ENCODE data around the gene KSR1.
A peak's percentile ranks its signal among the peaks of the same experiment; 100 is the strongest.

The KSR1 gene

DNA sequence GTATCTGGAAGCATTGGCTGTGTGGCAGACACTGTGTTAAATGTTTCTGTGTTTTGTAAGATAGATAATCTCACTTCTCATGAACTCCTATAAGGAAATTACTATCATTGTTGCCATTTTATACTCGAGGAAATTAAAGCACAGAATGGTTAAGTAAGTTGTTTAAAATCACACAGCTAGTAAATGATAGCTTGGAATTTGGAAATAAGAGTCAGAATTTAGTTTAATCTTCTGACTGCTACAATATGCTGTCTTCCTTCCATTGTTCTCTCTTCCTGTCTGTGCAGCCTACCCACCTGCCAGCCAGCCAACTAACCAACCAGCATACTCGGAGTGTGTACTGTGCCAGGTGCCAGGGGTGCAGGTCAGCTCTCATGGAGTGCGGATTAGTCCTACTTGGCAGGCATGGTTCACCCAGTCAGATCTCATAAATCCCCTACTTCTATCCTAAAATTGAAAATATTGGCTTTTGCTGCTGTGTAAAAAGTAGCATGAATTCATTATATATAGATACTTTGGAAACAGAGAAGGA, 94.8 kb downstream of the KSR1 start:
- DNase-seq (ENCODE audit: low spot score): no peak

DNA sequence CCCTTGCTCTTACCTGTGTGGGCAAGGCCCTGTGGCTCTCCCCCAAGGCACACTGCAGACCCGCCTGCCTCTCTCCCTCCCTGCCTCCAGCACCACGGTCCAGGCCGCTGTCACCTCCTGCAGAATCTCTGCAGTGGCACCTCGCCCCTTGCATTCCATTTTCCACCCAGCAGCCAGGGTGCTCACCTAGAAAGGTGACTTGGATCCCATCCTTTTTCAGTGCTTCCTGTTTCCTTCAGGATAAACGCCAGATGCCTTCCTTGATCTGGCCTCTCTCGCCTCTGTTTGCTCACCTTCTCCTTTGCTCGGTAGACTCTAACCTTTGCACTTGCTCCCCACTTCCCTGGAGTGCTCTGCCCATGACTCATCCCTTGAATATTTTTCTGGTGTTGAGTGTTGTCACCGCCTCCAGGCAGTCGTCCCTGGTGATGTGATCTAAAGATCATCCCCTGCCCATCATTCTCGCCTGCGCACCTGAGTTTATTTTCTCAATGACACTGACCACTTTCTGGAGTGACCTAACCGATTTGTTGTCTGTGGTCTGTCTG, 95.5 kb downstream of the KSR1 start:
- no peak for DNase-seq (ENCODE audit: low spot score)

DNA sequence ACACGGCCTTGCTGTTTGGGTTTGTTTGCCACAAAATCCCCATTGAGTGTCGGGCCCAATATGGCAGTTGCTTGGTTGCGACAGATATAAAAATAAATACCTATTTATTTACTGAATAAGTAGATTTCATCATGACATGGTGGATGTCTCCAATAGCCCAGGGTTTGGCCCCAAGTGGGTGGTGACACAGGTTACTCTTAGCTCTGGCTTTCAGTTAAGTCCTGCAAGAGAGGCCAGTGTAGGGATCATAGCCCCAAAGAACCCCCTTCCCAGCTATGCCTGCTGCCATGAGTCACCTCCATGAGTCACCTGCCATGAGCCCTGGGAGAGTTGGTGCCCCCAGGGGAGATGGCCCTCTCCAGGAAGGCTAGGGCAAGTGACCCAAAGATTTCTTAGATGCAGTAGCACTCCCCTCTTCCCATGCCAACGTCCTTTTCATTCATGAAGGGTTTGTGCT, 96.1 kb downstream of the KSR1 start:
- no peak for DNase-seq (ENCODE audit: low spot score)

DNA sequence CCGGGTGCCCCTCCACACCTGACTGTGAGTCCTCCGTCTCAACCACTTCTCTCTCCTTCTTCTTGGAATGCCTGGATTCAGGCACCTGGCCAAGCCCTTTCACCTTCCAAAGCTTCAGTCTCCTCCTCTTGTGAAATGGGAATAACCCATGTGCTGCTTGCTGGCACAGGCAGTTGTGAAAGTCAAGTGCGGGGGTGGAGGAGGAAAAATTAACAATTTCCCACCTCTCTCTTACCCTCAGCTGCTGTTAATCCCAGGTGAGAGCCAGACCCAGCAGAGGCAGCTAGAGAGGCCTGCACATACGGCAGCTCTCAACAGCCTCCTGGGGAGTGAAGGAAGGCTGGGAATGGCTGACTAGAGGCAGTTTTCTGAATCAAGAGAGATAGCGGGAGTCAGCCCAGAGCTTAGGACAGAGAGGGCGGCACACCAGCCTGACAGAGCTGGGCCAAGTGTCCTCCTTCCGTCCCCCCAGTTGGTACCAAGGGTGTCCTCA, 96.8 kb downstream of the KSR1 start:
- no peak for DNase-seq (ENCODE audit: low spot score)

DNA sequence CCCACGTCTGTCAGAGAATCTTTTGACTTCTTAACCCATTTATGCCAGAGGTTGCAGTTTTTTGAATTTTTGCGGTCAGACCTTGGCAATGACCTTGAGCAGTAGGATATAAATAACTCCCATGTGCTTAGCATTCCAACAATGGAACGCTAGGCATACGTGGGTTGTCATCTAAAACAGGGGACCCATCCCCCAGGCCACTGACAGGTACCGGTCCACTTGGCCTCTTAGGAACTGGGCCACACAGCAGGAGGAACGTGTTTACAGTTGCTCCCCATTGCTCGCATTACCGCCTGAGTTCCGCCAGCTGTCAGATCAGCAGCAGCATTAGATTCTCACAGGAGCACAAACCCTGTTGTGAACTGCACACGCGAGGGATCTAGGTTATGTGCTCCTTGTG, 97.9 kb downstream of the KSR1 start:
- DNase-seq (ENCODE audit: low spot score): no peak

DNA sequence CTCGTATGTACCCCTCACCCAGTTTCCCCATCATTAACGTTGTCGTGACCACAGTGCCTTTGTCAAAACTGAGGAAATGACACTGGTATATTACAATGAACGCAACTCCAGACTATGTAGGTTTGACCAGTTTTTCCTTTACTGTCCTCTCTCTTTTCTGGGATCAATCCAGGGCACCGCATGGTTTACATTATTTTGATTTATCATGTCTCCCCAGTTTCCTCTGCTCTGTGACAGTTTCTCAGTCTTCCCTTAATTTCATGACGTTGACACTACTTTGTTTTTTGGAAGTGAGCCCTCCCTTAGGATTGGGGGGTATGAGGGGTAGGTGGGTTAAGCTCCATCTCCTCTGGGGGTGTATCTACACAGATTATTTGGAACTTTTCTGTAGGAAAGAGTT, 98.7 kb downstream of the KSR1 start:
- no peak for DNase-seq (ENCODE audit: low spot score)

DNA sequence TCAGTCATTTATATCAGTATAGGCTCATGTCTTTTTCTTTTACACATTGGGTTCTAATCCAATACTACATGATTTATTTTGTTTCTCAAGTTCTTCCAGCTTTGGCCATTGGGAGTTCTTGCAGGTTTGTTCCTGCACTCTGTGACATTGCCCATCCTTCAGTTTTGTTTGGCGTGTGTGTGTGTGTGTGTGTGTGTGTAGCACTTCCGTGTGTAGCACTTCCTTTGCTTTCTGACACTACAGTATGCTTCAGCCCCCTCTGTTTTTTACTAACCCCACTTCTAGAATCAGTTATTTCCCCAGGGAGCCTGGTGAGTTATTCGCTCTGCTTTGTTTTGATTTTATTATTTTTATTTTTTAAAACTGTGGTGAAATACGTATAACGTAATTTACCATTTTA, 99.1 kb downstream of the KSR1 start:
- no peak for DNase-seq (ENCODE audit: low spot score)

DNA sequence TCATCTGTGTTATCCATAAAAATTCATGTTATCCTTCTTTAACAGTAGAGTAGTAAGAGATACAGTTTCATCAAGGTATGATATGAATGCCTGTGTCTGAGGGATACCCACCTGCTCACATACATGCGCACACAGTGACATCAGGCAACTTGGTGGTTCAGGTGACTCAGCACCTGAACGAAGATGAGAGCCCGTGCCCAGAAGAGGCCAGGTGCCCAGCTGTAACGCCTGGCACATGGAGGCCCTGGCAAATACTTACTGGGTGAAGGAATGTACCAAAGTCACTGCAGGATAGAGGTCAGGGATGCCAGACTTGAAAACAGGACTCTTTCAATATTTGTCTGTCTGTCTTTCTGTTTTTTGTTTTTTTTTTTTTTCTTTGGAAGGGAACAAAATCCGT, 102.1 kb downstream of the KSR1 start:
- no peak for DNase-seq (ENCODE audit: low spot score)

DNA sequence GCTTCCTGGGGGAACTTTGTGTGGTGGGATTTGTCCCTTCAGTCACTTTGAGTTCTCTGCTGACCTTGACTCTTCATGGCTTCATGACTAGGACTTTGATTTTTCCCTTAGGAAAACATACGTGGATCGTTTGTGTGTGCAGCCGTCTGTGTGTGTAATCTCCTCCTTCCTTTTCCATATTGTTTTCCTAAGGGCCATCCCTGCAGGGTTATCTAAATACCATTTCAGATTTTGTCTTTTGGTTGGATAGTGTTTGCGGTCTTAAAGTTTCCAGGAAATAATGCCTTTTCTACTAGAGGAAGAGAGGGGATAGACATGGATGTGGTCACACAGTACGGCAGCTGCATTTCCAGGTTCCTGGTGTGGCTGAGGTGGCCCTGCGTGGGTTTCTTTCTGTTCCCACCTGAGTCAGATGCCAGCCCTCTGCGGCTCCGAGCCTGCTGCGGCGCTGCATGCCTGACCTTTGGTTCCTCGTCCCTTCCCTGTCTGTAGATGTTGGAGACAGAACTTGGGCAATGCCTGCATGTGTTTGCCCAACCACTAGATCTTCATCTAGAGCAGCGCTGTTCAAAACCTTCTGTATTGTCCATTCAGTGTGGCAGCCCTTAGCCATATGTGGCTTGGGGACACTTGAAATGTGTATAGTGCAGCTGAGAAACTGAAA, 102.7 kb downstream of the KSR1 start:
- DNase-seq (ENCODE audit: low spot score): no peak

DNA sequence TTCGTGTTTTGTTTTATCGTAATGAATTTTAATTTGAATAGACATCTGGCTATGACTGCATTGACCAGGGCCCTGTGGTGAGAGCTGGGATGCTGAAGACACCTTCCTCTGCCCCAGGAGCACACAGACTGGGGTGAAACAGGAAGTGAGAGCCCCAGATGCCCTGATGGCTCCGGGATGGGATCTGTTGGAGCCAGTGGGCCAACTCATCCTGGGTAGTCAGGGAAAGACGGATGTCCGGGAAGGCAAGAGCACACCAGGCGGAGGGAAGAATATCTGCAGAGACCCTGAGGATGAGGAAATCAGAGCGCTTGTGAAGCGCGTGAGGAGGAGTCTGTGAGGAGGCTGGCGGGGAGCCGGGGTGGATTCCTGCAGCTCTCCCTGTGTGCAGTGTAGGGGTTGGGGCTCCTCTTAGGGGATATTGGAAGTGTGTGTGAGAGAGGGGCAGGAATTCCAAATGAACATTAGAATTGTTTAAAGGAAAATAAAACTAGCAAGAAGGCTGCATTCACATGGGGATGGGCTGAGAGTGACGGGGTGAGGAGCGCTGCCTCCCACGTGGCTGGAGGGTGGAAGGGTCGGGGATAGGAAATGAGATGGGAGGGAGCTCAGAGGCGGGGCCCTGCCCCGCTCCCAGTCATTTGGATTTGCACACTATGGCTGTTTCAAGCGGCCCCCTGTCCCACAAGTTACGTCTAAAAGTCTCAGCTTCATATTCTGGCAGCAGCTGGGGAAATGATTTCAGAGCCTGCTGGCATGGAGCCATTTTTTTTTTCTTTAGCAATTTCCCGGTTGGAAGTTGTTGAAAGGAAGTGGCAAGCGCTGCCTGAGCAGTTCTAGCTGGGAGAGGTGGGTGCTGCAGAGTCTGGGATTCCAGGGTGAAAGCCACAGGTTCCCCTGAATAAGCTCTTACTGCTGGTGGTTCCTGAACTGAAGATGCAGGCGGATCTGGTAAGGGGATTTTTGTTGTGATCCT, 103.5 kb downstream of the KSR1 start:
- no peak for DNase-seq (ENCODE audit: low spot score)

DNA sequence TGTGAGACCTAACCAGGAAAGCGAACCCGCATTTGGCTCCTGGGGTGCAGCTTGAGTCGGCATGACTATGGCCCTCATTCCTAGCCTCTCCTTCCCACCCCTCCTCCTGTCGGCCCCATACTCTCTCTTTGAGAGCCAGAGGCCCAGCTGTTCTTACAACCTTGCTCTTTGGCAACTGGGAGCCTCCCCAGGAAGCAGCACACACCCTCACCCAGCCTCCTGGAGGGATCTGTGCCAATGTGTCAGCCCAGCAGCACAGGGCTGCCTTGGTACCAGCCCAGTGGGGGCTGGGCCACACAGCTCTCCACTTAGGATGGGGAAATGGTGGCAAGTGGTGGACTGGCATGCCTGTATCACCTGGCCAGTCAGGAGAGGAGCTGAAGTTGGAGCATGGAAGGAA, 104.4 kb downstream of the KSR1 start:
- no peak for DNase-seq (ENCODE audit: low spot score)

DNA sequence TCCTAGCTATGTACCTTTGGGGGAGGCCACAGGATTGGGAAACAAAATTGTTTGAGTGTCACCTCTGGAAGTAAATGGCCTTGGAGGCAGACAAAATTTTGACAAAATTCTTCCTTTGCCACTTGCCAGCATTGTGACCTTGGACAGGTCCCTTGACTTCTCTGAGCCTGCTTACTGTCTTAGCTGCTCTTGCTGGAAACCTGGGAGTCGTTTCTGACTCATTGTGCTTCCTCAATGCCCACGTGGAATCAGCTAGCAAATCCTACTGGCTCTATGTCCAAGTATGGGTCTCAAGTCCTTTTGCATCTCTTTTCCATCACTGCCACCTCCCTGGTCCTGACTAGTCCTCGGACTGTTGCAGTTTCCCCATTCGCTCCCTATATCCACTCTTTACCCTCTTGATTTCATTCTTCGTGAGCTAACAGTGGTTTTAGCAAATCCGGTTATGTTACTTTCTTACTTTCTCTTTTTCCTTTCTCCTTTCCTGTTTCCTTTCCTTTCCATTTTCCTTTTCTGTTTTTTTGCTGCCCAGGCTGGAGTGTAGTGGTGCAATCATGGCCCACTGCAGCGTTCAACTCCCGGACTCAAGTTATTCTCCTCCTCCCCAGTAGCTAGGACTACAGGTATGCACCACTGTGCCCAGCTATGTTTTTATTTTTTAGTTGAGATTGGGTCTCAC, 106.7 kb downstream of the KSR1 start:
- DNase-seq (ENCODE audit: low spot score): no peak

DNA sequence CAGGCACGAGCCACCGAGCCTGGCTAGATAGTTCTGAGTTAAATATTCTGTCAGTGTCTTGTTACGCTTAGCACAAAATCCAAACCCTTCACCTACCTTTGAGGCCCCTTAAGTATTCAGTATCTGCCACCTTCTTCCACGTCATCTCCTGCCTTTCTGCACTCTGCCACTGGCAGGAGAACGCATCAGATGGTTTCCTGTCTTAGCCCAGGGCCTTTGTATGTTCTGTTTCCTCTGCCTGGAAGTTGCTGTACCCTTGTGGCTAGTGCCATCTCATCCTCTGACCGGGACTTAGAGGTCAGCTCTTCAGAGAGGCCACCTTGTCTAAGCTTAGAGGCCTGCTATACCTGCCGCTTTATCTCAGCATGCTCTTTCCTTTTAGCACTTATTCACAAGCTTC, 107.3 kb downstream of the KSR1 start:
- DNase-seq (ENCODE audit: low spot score): no peak

DNA sequence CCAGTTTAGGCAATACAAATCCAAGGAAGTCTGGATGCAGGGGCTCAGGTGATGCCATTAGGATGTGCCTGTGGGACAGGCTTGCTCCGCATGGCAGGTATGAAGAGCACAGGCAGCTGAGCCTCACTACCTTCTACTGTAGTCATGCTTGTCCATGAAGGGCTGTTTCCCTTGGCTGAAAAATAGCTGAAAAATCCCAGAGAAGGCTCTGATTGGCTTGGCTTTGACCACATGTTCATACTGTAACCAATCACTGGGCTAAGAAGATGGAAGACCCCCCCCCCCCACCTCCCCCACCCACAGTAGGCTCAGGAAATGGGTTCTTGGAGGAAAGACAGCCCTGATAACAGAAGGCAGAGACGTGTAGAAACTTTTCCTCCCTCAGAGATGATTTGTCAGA, 108.2 kb downstream of the KSR1 start:
- no peak for DNase-seq (ENCODE audit: low spot score)

DNA sequence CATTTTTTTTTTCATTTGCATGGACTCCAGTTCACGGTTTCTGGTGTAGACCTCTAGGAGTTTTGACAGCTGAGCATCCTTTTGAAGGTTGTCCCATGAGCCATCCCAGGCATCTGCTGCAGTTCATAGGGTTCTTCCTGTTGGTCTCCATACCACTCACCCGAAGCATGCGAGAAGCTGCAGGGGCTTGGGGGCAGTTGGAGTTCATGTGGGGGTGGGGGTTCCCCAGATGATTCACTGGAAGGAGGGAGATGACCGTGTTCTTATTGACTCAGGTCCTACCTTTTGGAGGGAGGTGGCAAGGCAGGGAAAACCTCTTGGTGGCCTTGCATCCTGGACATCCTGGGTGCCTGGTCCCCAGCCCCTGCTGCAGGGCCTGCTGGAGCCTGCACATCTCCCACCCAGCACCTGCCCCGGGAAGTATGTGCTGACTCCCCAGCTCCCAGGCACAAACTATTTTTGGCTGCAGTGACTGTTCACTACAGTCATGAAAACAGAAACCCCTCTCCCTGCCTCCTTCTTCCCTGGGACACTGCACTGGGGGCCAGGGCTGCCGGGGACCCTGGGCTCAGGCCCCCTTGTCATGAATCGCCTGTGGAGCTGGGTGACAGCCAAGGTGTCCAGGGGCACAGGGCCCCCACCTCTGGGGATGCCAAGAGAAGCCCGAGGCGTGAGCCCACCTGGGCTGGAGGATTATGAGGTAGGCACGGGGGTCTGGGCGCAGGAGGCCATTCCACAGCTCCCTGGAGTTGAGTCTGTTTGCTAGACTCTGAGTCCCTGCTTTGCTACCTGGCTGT, 109.8 kb downstream of the KSR1 start:
- DNase-seq (ENCODE audit: low spot score): no peak

DNA sequence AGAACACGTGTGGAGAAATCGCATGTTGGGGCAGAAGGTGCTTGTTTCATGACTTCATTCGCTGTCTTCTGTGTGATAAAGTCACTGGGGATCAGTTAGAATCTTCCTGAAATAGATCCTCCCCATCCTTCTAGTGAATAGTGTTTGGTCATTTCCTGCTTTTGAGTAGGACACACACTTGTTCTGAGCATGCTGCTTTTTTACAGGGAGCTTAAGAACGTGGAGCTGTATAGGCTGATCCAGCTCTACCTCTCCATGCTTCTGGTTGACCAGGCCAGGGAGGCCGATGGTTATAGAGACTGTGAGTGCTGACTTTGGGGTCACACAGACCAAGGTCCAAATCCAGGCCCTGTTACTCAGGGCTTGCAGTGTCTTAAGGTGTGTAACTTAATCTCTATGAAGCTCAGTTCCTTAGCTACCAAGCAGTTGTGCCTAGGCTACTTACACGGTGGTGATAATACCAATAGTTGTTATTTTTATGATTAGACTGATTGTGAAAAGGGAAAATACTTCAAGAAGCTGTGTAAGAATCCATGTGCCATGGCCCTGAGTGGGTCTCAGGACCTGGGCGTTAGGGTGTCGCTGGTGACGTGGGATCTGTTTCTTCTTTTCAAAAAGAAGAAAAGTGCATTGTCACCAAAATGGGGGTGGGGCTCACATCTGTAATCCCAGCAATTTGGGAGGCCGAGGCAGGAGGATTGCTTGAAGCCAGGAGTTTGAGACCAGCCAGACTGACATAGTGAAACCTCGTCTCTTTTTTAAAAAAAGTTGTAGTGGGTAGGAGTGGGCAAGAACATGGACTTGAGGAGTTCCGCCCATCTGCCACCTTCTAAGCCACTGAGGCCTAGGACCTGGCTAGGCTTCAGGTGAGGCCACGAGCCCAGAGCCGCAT, 110.7 kb downstream of the KSR1 start:
- no peak for DNase-seq (ENCODE audit: low spot score)

DNA sequence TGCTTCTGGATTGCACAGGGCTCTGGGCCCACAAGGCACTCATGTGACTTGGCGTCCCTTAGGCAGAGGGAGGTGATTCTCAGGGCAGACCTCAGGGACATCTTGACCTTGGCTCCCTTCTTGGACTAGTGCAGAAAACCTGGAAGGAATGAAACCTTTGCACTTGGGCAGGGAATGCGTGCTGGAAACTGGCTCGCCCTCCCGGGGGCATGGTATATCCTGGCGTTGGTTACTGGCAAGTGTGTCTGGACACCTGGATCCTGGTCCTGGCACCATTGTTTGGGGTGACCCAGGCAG, 111.3 kb downstream of the KSR1 start:
- no peak for DNase-seq (ENCODE audit: low spot score)

DNA sequence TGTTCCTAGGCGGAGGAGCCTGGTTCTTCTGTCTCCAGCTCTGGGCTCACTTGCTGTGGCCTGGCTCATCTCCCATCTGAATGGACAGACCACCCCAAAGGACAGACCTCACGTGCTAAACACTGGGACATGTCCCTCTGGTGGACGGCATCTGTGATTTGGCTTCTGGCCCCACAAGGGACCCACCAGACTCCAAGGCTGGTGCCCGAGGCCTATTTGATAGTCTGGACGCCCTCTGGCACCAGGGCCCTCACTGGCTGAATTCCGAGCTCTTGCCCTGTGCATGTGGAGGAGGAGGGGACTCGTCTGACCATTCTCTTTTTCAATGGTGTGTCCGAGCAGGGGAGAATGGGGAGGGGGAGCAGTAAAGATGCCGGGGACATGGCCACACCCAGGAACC, 112.0 kb downstream of the KSR1 start:
- DNase-seq (ENCODE audit: low spot score): no peak

DNA sequence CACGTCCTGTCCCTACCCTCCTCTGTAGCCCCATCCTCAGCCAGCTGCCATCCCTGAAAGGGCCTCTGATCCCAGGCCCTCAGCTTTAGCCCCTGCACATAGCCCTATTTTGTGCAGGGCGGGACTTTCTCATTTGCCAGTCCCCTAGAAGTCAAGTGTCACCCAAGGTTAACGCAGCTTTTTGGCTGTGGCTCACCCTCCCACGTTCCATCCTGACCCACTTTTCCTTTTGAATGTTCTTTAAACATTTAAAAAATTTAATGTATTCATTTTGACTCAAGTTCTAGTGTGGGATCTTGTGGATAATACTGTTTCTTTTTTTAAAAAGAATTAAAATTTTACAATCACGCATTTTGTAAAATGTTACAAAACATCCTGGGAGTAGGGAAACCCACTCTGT, 112.6 kb downstream of the KSR1 start:
- no peak for DNase-seq (ENCODE audit: low spot score)

DNA sequence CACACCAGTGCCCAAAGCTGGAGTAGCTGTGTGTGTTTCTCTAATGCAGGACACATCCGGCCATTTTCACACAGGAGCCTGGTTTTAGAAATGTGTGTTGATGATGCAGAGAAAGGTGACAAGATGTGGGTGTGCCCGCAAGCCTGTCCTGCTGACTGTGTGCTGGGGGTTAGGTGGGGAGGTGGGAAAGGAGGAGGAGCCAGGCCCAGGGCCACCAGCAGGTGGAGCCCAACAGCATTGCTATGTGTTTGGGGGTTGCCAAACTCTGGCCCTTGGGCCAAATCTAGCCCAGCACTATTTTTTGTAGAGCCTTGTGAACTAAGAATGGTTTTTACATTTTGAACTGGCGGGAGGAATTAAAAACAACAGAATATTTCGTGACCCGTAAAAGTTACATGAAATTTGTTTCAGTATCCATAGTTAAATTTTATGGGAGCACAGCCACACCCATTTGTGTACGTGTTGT, 113.0 kb downstream of the KSR1 start:
- peak; percentile 34 for DNase-seq (ENCODE audit: low spot score)

Data from Ammon's horn (tissue), 1 donor.